Esophagus muscularis mucosa (tissue), 4 donors: ENCODE results near the gene ABHD17B. TPM values are rescaled to one million over a fixed set of nuclear protein-coding genes. Genes with fewer than 3 reads are reported as not detected.

Experiments used
- DNase-seq: peaks from one replicate; pipeline ENCODE4 v3.0.0-alpha.2; 2017; ENCODE audit errors: extremely low spot score
- H3K27ac ChIP-seq, 4 donors: fragments of 200-600 bp; sonication (generic); replicated peaks in 1 of 4; 1 replicate in 3 of 4; 2 replicates in 1 of 4; pipeline ENCODE4 v1.5.1; 2016 to 2019; ENCODE audit warnings: mild to moderate bottlenecking in 1 of 4
- H3K27me3 ChIP-seq, 4 donors: fragments of 200-600 bp; sonication (generic); one replicate each; pipeline versions ENCODE4 v1.5.1 to v1.6.0; 2016 to 2019
- H3K36me3 ChIP-seq, 4 donors: fragments of 200-600 bp; sonication (generic); one replicate each; pipeline ENCODE4 v1.5.1; 2016 to 2019
- H3K4me1 ChIP-seq, 4 donors: fragments of 200-600 bp; sonication (generic); one replicate each; pipeline ENCODE4 v1.5.1; 2016 to 2019
- H3K4me3 ChIP-seq, 4 donors: fragments of 200-600 bp; sonication (generic); 1 replicate in 2 of 4; 2 replicates in 2 of 4; pipeline ENCODE4 v1.5.1; 2016 to 2019; ENCODE audit warnings: mild to moderate bottlenecking in 4 of 4, moderate library complexity in 1 of 4
- H3K9me3 ChIP-seq, 4 donors: fragments of 200-600 bp; sonication (generic); 1 replicate in 3 of 4; 2 replicates in 1 of 4; pipeline ENCODE4 v1.5.1; 2016 to 2019
- CTCF ChIP-seq, 3 experiments: fragments of 200-600 bp in 2 of 3; fragments of 450-650 bp in 1 of 3; sonication (generic) in 2 of 3; IDR thresholded peaks; one replicate each; pipeline ENCODE4 v1.5.1; 2017 to 2019; ENCODE audit warnings: antibody characterized with exemption in 3 of 3, mild to moderate bottlenecking in 2 of 3, moderate library complexity in 1 of 3
- EP300 ChIP-seq: sonication (generic); formaldehyde crosslinking; IDR thresholded peaks from one replicate; pipeline ENCODE4 v1.6.1; 2017; ENCODE audit warnings: antibody characterized with exemption
- POLR2A ChIP-seq: fragments of 450-650 bp; IDR thresholded peaks from one replicate; pipeline ENCODE4 v1.6.1; 2017; ENCODE audit warnings: antibody characterized with exemption, moderate library complexity, mild to moderate bottlenecking, low read depth
- POLR2AphosphoS5 ChIP-seq, 2 donors: sonication (generic); formaldehyde crosslinking; IDR thresholded peaks; one replicate each; pipeline ENCODE4 v1.6.1; 2017; ENCODE audit warnings: antibody characterized with exemption in 2 of 2
- WGBS: methylation state at CpG from one replicate; pipeline ENCODE4 v1.1.5; 2018; 5-methylcytosine and 5-hydroxymethylcytosine counted together
- intact Hi-C: fragments of 100-400 bp; cut with DNase I; formaldehyde crosslinking; loops from one replicate; pipeline ENCODE4 v1.15.1; 2023
- total RNA-seq, 4 donors: library from RNA; depleted of rRNA; stranded (reverse); fragments of >200 nt; gene quantifications; one replicate each; pipeline versions ENCODE4 v1.1.0 to v1.2.1, GENCODE V29; 2016

ABHD17B gene
- total RNA-seq, 4 donors from 2014 or later, result 10.4 to 20.4 (median 16.4) TPM

- H3K4me3 ChIP-seq, result no peak overlapping the region
- no peak for DNase-seq
- H3K27me3 ChIP-seq, result no peaks in the 10 kb centered on the region
- intact Hi-C loops, result loop anchor here (5.0 kb wide), 1 partner anchor 272 kb away; no protein-coding TSS in a partner anchor
- no peak for TF ChIP-seq EP300
- no peak for TF ChIP-seq CTCF (IDR thresholded peaks at IDR 0.05)
- TF ChIP-seq POLR2AphosphoS5 (IDR thresholded peaks at IDR 0.05), result no peak
- TF ChIP-seq POLR2A, result no peak
- 95% methylated on average over 2 of the region's 2 CpGs for WGBS
- H3K36me3 ChIP-seq, result peaks cover 0 to 3% (median under 1%) of the 10 kb centered on the region in 4 donors
- no peaks in the 10 kb centered on the region for H3K4me1 ChIP-seq
- no peak overlapping the region for H3K27ac ChIP-seq
- H3K9me3 ChIP-seq, result peaks cover 0 to 39% (median 32%) of the 10 kb centered on the region in 4 donors
Observed at GRCh38 chr9:71879644-71880174, 31.3 kb downstream of the ABHD17B start.

GRCh38 chr9:71878327-71879274 lies 32.4 kb downstream of the ABHD17B start:
- H3K27me3 ChIP-seq, result no peaks in the 10 kb centered on the region
- no peaks in the 10 kb centered on the region for H3K4me1 ChIP-seq
- no peak for DNase-seq
- intact Hi-C loops, result no loop called here
- H3K36me3 ChIP-seq, result peaks cover 0 to 10% (median 3%) of the 10 kb centered on the region in 4 donors
- H3K9me3 ChIP-seq, result peaks cover 0 to 28% (median 24%) of the 10 kb centered on the region in 4 donors
- H3K4me3 ChIP-seq, result no peak overlapping the region
- TF ChIP-seq POLR2AphosphoS5 (IDR thresholded peaks at IDR 0.05), result no peak
- TF ChIP-seq EP300, result no peak
- no peak for TF ChIP-seq CTCF (IDR thresholded peaks at IDR 0.05)
- TF ChIP-seq POLR2A, result no peak
- WGBS, result 93% methylated on average over 4 of the region's 4 CpGs
- H3K27ac ChIP-seq, result no peak overlapping the region

GRCh38 chr9:71876829-71877228 lies 34.2 kb downstream of the ABHD17B start:
- no peaks in the 10 kb centered on the region for H3K27me3 ChIP-seq
- intact Hi-C loops, result no loop called here
- H3K4me1 ChIP-seq, result no peaks in the 10 kb centered on the region

GRCh38 chr9:71876106-71876505 lies 34.9 kb downstream of the ABHD17B start:
- no peaks in the 10 kb centered on the region for H3K4me1 ChIP-seq
- TF ChIP-seq POLR2AphosphoS5 (IDR thresholded peaks at IDR 0.05) (no peak), CTCF (IDR thresholded peaks at IDR 0.05) (no peak), POLR2A (no peak), EP300 (no peak)
- DNase-seq, result no peak
- H3K27me3 ChIP-seq, result no peaks in the 10 kb centered on the region
- no peak overlapping the region for H3K4me3 ChIP-seq
- intact Hi-C loops, result no loop called here
- no peak overlapping the region for H3K27ac ChIP-seq
- 95% methylated on average over 2 of the region's 2 CpGs for WGBS
- peaks cover 0 to 16% (median 6%) of the 10 kb centered on the region in 4 donors for H3K36me3 ChIP-seq
- H3K9me3 ChIP-seq, result peaks cover 0 to 25% (median 20%) of the 10 kb centered on the region in 4 donors

More at GRCh38 chr9:71876829-71877228, 34.2 kb downstream of the ABHD17B start:
- no peak overlapping the region for H3K27ac ChIP-seq
- peaks cover 0 to 25% (median 20%) of the 10 kb centered on the region in 4 donors for H3K9me3 ChIP-seq
- H3K36me3 ChIP-seq, result peaks cover 0 to 11% (median 3%) of the 10 kb centered on the region in 4 donors
- no peak overlapping the region for H3K4me3 ChIP-seq
- no peak for DNase-seq
- TF ChIP-seq CTCF (IDR thresholded peaks at IDR 0.05), result no peak
- TF ChIP-seq POLR2A, result no peak
- no peak for TF ChIP-seq POLR2AphosphoS5 (IDR thresholded peaks at IDR 0.05)
- TF ChIP-seq EP300, result no peak
